AG04450 (cell line): ENCODE data around the gene ANXA7. TPM values are rescaled to one million over a fixed set of nuclear protein-coding genes. Genes with fewer than 3 reads are reported as not detected.

Experiments
- CTCF ChIA-PET: fragments of 300-600, 350-600 bp; formaldehyde crosslinking; extraction: SDS; loops from one replicate; lab custom pipeline; 2022; ENCODE audit warnings: antibody characterized with exemption, inconsistent platforms; lab: Charles Lee
- POLR2A ChIA-PET: fragments of 350-600 bp; formaldehyde crosslinking; extraction: SDS; loops from one replicate; lab custom pipeline; 2021; ENCODE audit warnings: antibody characterized with exemption, inconsistent platforms; lab: Yijun Ruan, JAX
- DNase-seq: peaks from one replicate; pipeline ENCODE4 v3.0.0-alpha.2; 2011; ENCODE audit warnings: low read depth, low spot score
- H3K27ac ChIP-seq: one replicate; pipeline ENCODE4 v1.5.1; 2012; ENCODE audit warnings: low read depth, low read length, control low read depth
- H3K27me3 ChIP-seq: one replicate; pipeline ENCODE4 v1.6.0; 2012; ENCODE audit warnings: low read length; ENCODE audit not compliant: control insufficient read depth, insufficient read depth
- H3K4me3 ChIP-seq: 2 replicates; pipeline ENCODE4 v1.5.1; 2011; ENCODE audit warnings: mild to moderate bottlenecking, low read depth, low read length, control low read depth
- H3K9me3 ChIP-seq: 2 replicates; pipeline ENCODE4 v1.5.1; 2012; ENCODE audit warnings: low read length; ENCODE audit not compliant: control insufficient read depth, insufficient read depth
- polyA plus RNA-seq: library from polyadenylated mRNA; depleted of rRNA; stranded (reverse); fragments of >200 nt; gene quantifications from 2 replicates; pipeline ENCODE4 v1.2.3, GENCODE V29; 2011
- TF ChIP-seq, protein P1 (sequence below): IDR thresholded peaks from 2 replicates; pipeline ENCODE4 v1.5.1; 2011; ENCODE audit warnings: low read depth, low read length, control low read depth, inconsistent platforms

The ANXA7 gene
- polyA plus RNA-seq, 1 experiment: 117 TPM

DNA sequence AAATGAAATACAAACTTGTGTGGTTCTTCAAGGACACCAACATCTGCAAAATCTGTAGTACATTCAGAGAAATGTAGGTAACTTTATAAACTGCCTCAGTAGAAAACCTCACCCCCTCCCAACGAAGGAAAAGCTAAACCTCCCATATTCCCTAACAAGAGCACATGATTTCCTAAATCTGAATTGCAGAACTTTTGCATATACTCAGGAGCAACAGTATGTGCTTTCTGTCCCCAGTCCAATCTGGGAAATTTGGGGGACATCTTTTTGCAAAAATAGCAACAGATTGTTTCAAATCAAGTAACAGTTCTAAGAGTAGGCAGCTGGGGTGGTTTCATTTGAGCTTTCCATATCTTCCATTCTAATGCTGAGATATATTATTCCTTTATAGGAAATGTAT is 35.3 kb upstream of the ANXA7 start:
- POLR2A ChIA-PET: no interaction called here
- CTCF ChIA-PET: interaction anchor here (0.6 kb wide), 1 partner anchor 23 kb away, joined by 3 read pairs; no protein-coding TSS in a partner anchor
- Histone ChIP-seq H3K27me3 (no peaks in the 10 kb centered on the region), H3K27ac (no peak overlapping the region), H3K4me3 (no peak overlapping the region), H3K9me3 (no peaks in the 10 kb centered on the region)
- TF ChIP-seq, protein P1, sequence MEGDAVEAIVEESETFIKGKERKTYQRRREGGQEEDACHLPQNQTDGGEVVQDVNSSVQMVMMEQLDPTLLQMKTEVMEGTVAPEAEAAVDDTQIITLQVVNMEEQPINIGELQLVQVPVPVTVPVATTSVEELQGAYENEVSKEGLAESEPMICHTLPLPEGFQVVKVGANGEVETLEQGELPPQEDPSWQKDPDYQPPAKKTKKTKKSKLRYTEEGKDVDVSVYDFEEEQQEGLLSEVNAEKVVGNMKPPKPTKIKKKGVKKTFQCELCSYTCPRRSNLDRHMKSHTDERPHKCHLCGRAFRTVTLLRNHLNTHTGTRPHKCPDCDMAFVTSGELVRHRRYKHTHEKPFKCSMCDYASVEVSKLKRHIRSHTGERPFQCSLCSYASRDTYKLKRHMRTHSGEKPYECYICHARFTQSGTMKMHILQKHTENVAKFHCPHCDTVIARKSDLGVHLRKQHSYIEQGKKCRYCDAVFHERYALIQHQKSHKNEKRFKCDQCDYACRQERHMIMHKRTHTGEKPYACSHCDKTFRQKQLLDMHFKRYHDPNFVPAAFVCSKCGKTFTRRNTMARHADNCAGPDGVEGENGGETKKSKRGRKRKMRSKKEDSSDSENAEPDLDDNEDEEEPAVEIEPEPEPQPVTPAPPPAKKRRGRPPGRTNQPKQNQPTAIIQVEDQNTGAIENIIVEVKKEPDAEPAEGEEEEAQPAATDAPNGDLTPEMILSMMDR: no peak
- no peak for DNase-seq

DNA sequence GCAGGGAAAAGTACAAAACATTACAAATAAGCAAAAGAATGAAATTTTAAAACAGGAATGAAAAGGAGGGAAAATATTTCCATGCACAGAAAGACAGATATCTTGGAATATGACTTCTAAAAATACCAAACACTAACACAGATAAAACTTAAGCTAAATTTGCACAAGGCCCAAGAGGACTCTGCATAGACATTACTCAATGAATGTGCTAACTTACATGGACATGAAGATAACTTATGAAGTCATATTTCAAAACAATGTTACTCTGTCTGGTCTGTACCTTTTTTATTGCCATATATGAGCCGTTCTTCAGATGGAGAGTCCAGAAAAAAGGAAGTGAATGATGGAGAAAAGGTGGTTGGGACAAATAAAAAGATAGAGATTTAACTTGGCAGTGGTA is 34.5 kb upstream of the ANXA7 start:
- ChIA-PET POLR2A (no interaction called here), CTCF (no interaction called here)
- Histone ChIP-seq H3K9me3 (no peaks in the 10 kb centered on the region), H3K27me3 (no peaks in the 10 kb centered on the region), H3K4me3 (no peak overlapping the region), H3K27ac (no peak overlapping the region)
- TF ChIP-seq, protein P1: no peak
- no peak for DNase-seq

DNA sequence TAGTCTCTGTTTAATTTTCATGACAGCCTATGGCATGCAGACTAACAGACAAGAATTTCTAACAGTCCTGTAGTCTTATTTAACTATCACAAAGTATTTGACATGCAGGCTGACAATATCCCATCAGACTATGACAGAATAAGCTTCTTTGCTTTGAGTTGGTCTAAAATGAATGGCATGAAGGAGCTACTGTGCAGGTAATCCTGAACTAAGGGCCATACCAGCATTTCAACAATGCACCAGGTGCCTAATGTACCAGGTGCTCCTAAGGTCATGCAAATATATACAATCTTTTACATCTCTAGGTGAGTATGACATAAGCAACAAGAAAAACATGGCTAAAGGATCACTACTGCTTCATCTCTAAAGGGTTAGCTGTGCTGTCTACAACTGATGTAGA is 33.1 kb upstream of the ANXA7 start:
- H3K27ac ChIP-seq: no peak overlapping the region
- no peaks in the 10 kb centered on the region for H3K9me3 ChIP-seq
- DNase-seq: no peak
- H3K4me3 ChIP-seq: no peak overlapping the region
- H3K27me3 ChIP-seq: no peaks in the 10 kb centered on the region
- TF ChIP-seq, protein P1: no peak
- CTCF ChIA-PET: no interaction called here
- POLR2A ChIA-PET: no interaction called here

DNA sequence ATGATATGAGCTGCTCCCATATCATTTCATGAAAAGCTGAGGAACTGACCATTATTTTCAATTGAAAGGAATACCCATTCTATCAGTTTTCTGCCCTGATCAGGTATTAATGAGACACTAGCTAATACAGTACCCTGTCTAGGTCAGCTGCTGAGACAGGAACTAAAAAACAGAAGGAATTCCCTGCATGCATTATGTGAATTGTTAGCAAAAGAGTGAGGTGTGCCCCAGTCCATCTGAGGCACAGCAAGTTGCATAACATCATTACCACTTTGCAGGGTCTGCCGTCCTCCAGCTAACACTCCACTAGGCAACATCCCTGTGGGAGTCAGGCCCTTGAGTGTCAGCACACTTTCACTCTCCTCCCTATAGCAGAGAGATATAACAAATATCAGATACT is 30.6 kb upstream of the ANXA7 start:
- no peak for DNase-seq
- ChIA-PET CTCF (interaction anchor here (0.6 kb wide), 1 partner anchor 199 kb away, joined by 6 read pairs; no protein-coding TSS in a partner anchor), POLR2A (no interaction called here)
- TF ChIP-seq, protein P1: no peak
- Histone ChIP-seq H3K27me3 (no peaks in the 10 kb centered on the region), H3K4me3 (no peak overlapping the region), H3K9me3 (no peaks in the 10 kb centered on the region), H3K27ac (no peak overlapping the region)

DNA sequence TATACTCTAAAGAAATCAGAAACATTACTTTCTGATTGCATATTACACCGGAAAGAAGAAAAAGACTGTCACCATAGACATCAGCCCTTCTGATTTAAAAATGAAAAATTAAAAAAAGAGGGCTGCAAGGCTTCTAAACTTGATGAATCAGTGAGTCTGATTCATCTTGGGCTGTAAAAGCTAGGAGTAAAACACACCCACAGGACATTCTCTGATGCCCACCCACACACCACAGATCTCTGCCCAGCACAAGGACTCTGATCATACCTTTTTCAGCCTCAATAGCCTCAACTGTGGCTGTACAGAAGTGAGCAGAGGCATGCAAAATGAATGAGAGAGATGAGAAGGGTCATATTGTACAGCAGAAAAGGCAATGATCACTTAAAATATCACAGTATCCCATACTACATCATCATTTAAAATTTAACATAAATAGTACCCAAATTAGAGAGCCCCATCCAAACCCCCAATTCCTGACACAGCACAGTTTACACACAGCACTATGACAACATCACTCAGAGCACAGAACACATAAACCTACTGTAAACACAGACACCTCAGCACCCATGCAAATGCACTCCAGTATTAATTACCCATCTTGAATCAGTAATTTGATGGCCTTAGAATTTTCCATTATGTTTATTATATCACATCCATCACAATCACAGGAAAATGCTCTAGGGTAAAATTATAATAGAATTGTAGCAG is 25.9 kb upstream of the ANXA7 start:
- TF ChIP-seq, protein P1: no peak
- no peaks in the 10 kb centered on the region for H3K27me3 ChIP-seq
- ChIA-PET CTCF (no interaction called here), POLR2A (no interaction called here)
- H3K9me3 ChIP-seq: no peaks in the 10 kb centered on the region
- no peak overlapping the region for H3K4me3 ChIP-seq
- peak; percentile 13 for DNase-seq
- H3K27ac ChIP-seq: no peak overlapping the region
